GM12872 (cell line): Measurements from ENCODE around the gene TNP2.

ENCODE experiments used
- CTCF ChIP-seq: IDR thresholded peaks from 3 replicates; pipeline ENCODE4 v1.5.1; 2011; ENCODE audit warnings: low read depth, mild to moderate bottlenecking, low read length, moderate library complexity; ENCODE audit not compliant: insufficient read depth

The TNP2 gene

GRCh38 chr16:11306997-11307638 is 38.0 kb upstream of the TNP2 start:
- no peak for TF ChIP-seq CTCF

GRCh38 chr16:11306381-11306780 is 37.3 kb upstream of the TNP2 start:
- TF ChIP-seq CTCF = no peak

GRCh38 chr16:11303405-11304138 is 34.4 kb upstream of the TNP2 start:
- no peak for TF ChIP-seq CTCF

GRCh38 chr16:11302977-11303376 is 33.9 kb upstream of the TNP2 start:
- no peak for TF ChIP-seq CTCF

DNA sequence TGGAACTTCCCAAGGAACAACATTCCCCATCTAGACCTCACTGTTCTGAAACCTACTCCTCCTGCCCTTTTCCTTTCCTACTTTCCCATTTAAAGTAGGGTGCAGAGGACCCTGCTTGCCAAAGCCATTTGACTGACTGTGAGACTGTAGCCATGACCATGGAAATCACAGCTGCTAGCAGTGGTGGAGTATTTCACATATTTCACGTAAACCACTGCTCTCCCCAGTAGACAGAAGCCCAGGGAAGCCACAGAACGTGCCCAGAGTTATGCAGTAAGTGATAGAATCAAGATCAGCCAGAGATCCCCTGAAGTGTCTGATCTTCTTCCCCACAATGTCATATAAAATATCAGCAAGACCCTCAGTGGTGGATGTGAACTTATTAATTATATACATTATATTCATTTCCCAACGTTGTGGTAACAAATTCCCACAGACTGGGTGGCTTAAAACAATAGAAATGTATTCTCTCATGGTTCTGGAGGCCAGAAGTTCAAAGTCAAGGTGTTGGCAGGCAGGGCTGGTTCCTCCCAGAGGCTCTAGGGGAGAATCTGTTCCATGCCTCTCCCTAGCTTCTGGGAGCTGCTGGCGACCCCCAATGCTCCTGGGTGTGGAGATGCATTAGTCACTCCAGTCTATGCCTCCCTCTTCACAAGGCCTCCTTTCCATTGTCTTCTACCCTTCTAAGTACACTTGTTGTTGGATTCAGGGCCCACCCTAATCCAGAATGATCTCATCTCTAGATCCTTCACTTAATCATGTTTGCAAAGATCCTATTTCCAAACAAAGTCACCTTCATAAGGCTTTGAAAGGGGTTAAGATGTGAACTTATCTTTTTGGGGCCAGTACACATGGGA is 32.7 kb upstream of the TNP2 start:
- TF ChIP-seq CTCF = no peak

- TF ChIP-seq CTCF = no peak
These were observed 31.4 kb upstream of the TNP2 start for GRCh38 chr16:11300560-11300892.

- TF ChIP-seq CTCF = no peak
These were observed 30.9 kb upstream of the TNP2 start for GRCh38 chr16:11299865-11300559.
